ENCODE results near the gene PLOD2. TPM values are rescaled to one million over a fixed set of nuclear protein-coding genes. Genes with fewer than 3 reads are reported as not detected.

PLOD2 gene
- total and polyA plus RNA-seq, 2 of the 4 experiments (the other 2 are of a cell fraction): 84.0 to 117 TPM

DNA sequence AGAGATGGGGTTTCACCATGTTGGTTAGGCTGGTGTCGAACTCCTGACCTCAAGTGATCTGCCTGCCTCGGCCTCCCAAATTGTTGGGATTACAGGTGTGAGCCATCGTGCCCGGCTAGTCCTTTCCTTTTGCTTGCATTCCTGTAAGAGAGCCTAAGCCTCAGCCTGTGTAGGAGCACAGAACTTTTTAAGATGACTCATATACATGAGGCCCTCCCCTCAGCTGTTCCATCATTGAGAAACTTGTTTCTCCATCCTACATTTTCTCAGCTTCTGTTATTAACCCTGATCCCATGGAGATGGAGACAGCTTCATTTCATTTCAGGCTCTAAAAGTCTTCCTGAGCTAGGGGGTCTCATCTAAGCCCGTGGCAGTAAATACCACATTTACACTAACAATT lies 123.3 kb downstream of the PLOD2 start:
- Histone ChIP-seq H3K36me3 (ENCODE audit: control insufficient read depth, insufficient read depth, low read length) (no peaks in the 10 kb centered on the region), H3K9me1 (ENCODE audit: insufficient read depth, low read length) (no peaks in the 10 kb centered on the region), H4K20me1 (ENCODE audit: insufficient read depth, low read length) (no peaks in the 10 kb centered on the region), H2BK5ac (ENCODE audit: low read depth, low read length, poor library complexity, severe bottlenecking) (no peak overlapping the region), H3K4me3 (ENCODE audit: insufficient read depth, low read depth, low read length) (no peak overlapping the region), H2AFZ (replicated peaks; ENCODE audit: low read length, poor library complexity) (no peak overlapping the region), H3K27me3 (ENCODE audit: control insufficient read depth, insufficient read depth, low read length) (no peaks in the 10 kb centered on the region), H4K5ac (ENCODE audit: low read depth, low read length) (no peak overlapping the region), H3K4ac (ENCODE audit: low read depth, low read length) (no peak overlapping the region), H3K9me3 (ENCODE audit: control insufficient read depth, insufficient read depth, low read length) (no peaks in the 10 kb centered on the region), H4K91ac (ENCODE audit: insufficient read depth, low read depth, low read length) (no peak overlapping the region), H3K79me1 (ENCODE audit: low read depth in 1 of 2, low read length in 2 of 2) (no peaks in the 10 kb centered on the region), H2BK120ac (ENCODE audit: low read depth, low read length) (no peak overlapping the region), H3K56ac (ENCODE audit: extremely low read depth, insufficient read depth, low read length) (no peak overlapping the region), H2AK5ac (ENCODE audit: low read depth, low read length) (no peak overlapping the region), H3K14ac (replicated peaks; ENCODE audit: low read depth, low read length) (no peak overlapping the region), H4K8ac (ENCODE audit: low read depth in 2 of 2, low read length in 2 of 2) (no peak overlapping the region), H3K4me2 (ENCODE audit: low read depth, low read length) (no peak overlapping the region), H3K9ac (ENCODE audit: low read depth, low read length) (no peak overlapping the region), H2BK15ac (ENCODE audit: low read depth, low read length) (no peak overlapping the region), H2AK9ac (replicated peaks; ENCODE audit: low read depth, low read length, poor library complexity) (no peak overlapping the region), H3K23ac (ENCODE audit: low read depth, low read length) (no peak overlapping the region), H3K18ac (ENCODE audit: low read depth, low read length) (no peak overlapping the region), H3K4me1 (ENCODE audit: control insufficient read depth, insufficient read depth, low read length) (no peaks in the 10 kb centered on the region), H2BK20ac (ENCODE audit: low read depth, low read length) (no peak overlapping the region), H3K27ac (ENCODE audit: insufficient read depth, low read length) (no peak overlapping the region)
- ATAC-seq (ENCODE audit: low read depth) (peak; percentile 54), DNase-seq (peak; percentile 30)
- intact Hi-C loops (cut with micrococcal nuclease) (no loop called here), in situ Hi-C loops (cut with MboI; ENCODE audit: low sequenced_read_pairs) (no loop called here), dilution Hi-C loops (cut with HindIII; ENCODE audit: low sequenced_read_pairs, unreplicated experiment) (no loop called here)
- POLR2A ChIA-PET (ENCODE audit: unreplicated experiment): no interaction called here
- CTCF ChIA-PET: no interaction called here
- 100% methylated on average over 1 of the region's 5 CpGs; no CpG with 5 or more reads in 1 of the 2 experiments for WGBS, 2 experiments (ENCODE audit: extremely low coverage in 2 of 2, insufficient read length in 1 of 2)
- BruUV-seq (replicated peaks): no TSS peak
- TF ChIP-seq, protein P1, sequence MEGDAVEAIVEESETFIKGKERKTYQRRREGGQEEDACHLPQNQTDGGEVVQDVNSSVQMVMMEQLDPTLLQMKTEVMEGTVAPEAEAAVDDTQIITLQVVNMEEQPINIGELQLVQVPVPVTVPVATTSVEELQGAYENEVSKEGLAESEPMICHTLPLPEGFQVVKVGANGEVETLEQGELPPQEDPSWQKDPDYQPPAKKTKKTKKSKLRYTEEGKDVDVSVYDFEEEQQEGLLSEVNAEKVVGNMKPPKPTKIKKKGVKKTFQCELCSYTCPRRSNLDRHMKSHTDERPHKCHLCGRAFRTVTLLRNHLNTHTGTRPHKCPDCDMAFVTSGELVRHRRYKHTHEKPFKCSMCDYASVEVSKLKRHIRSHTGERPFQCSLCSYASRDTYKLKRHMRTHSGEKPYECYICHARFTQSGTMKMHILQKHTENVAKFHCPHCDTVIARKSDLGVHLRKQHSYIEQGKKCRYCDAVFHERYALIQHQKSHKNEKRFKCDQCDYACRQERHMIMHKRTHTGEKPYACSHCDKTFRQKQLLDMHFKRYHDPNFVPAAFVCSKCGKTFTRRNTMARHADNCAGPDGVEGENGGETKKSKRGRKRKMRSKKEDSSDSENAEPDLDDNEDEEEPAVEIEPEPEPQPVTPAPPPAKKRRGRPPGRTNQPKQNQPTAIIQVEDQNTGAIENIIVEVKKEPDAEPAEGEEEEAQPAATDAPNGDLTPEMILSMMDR (conservative IDR thresholded peaks at IDR 0.05; ENCODE audit: low read depth, low read length): no peak
- TF ChIP-seq MAZ (IDR thresholded peaks at IDR 0.05; ENCODE audit: borderline replicate concordance, low read depth, low read length): no peak
- no peak for TF ChIP-seq MAFK (IDR thresholded peaks at IDR 0.05; ENCODE audit: low read depth, low read length)
- TF ChIP-seq CEBPB (IDR thresholded peaks at IDR 0.05; ENCODE audit: low read depth, low read length): no peak
- TF ChIP-seq MXI1 (IDR thresholded peaks at IDR 0.05; ENCODE audit: borderline replicate concordance, low read depth, low read length): no peak
- TF ChIP-seq RAD21 (IDR thresholded peaks at IDR 0.05; ENCODE audit: low read length): no peak
- TF ChIP-seq NFE2L2 (IDR thresholded peaks at IDR 0.05; ENCODE audit: low read depth, low read length): no peak
- TF ChIP-seq RCOR1 (IDR thresholded peaks at IDR 0.05; ENCODE audit: insufficient replicate concordance, low read length): no peak
- TF ChIP-seq, protein P2, sequence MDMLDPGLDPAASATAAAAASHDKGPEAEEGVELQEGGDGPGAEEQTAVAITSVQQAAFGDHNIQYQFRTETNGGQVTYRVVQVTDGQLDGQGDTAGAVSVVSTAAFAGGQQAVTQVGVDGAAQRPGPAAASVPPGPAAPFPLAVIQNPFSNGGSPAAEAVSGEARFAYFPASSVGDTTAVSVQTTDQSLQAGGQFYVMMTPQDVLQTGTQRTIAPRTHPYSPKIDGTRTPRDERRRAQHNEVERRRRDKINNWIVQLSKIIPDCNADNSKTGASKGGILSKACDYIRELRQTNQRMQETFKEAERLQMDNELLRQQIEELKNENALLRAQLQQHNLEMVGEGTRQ (IDR thresholded peaks at IDR 0.05; ENCODE audit: low read depth, low read length): no peak
- TF ChIP-seq RFX5 (IDR thresholded peaks at IDR 0.05; ENCODE audit: low read depth, low read length): no peak
- TF ChIP-seq CHD1 (IDR thresholded peaks at IDR 0.05; ENCODE audit: low read depth, low read length): no peak
- no peak for TF ChIP-seq BHLHE40 (IDR thresholded peaks at IDR 0.05; ENCODE audit: low read depth, low read length)
- no peak for TF ChIP-seq FOS (IDR thresholded peaks at IDR 0.05; ENCODE audit: low read depth, low read length)
- TF ChIP-seq, protein P3, sequence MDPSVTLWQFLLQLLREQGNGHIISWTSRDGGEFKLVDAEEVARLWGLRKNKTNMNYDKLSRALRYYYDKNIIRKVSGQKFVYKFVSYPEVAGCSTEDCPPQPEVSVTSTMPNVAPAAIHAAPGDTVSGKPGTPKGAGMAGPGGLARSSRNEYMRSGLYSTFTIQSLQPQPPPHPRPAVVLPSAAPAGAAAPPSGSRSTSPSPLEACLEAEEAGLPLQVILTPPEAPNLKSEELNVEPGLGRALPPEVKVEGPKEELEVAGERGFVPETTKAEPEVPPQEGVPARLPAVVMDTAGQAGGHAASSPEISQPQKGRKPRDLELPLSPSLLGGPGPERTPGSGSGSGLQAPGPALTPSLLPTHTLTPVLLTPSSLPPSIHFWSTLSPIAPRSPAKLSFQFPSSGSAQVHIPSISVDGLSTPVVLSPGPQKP (IDR thresholded peaks at IDR 0.05; ENCODE audit: borderline replicate concordance, low read depth, low read length): no peak
- TF ChIP-seq SMC3 (IDR thresholded peaks at IDR 0.05; ENCODE audit: low read depth, low read length): no peak
- no peak for TF ChIP-seq POLR2A (IDR thresholded peaks at IDR 0.05; ENCODE audit: low read depth, low read length)

Measured in IMR-90 (cell line).